Fibroblast of peridontal ligament (primary cell): ENCODE data around the gene RHNO1.
A peak's percentile ranks its signal among the peaks of the same experiment; 100 is the strongest.

Source experiments
- DNase-seq: peaks from one replicate; pipeline ENCODE4 v3.0.0-alpha.2; 2010; ENCODE audit errors: extremely low read depth

The RHNO1 gene

DNA sequence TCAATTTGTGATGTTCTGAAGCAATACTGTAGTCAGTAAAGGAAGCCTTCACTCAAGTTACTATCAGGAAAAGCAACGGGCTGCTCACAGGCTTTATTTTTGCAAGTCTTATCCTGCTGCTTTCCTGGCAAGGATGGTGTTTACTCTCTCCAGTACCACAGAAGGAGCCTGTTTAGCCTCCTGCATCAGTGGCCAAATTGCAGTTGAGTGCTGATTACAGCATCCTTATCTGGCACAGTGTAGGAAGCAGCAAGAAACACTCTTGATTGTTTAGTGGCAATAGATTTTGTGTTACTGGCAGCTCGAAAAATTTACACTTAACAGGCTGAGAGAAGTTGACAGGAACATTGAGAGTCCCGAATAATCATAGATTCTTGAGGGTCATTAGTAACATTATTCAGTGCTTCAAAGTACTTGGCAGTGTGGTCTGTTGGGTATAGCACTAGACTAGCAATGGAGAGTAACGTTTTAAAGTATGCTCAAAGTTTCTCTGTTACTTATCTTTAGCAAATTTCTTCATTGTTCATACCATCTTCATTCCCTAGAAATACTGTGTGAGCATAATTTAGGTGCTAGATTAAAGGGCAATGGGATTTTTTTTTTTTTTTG lies 25.4 kb downstream of the RHNO1 start:
- peak; percentile 71 for DNase-seq

DNA sequence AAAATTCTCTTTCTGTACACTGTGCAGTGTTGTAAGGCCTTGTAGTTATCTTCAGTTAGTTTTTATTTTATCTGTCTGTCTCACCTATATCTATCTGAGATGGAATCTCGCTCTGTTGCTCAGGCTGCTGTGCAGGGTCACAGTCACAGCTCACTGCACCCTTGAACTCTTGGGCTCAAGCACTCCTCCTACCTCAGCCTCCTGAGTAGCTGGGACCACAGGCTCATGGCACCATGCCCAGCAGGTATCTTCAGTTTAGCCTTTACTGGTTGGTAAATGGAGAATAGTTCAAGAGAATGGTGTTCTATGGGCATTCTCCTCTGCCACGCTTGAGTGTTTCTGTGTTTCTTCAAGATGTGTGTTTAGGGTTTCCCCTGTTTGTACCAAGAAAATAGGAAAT lies 27.2 kb downstream of the RHNO1 start:
- DNase-seq: no peak

DNA sequence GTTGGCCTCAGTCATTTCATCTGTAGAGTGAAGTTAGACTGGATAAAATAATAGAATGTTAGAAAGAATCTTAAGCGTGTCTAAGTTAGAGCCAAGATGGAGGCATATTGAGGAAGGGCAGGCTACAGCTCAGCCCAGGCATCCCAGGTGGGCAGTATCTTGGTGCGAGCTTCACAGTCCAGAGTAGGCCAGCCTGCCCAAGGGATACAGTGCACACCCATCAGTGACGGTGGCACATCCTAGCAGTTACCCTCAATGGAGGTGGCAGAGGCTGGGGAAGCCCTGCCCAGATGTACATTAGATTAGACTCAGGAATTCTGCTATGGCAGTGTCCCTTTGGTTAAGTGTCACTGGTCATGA lies 35.2 kb downstream of the RHNO1 start:
- DNase-seq: no peak

DNA sequence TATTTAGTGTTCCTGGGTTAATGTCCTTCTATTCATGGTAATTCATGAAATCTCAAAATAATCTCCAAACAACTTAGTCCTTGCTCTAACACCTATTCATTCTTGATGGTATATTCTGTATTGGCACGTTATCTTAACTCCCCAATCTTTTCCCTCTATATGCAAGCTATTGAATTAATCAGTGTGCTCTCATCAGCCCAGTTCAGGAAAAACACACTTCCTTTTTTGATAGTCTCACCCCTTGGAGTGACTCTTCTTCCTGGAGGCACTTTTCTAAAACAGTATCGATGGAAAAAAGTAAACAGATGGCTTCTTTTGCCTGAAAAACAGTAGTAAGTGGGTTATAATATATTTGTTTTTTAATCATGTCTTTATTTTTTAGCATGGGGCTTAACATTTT lies 42.2 kb downstream of the RHNO1 start:
- DNase-seq: no peak

DNA sequence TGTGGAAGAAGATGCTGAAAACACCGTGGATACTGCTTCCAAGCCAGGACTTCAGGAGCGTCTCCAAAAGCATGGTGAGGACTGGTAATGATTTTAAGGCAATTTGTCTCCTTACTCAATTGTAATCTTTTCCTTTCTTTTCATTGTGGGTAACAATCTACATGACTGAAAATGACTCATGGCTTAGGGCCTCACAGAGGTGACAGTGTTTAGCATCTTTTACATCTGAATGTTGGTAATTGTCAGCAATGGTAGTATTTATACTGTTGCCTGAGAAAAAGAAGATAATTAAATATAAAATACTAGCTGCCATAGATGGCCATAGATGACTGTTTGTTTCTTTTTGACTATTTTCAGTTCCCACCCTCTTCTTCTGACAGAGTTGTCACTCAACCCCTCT lies 45.3 kb downstream of the RHNO1 start:
- no peak for DNase-seq

DNA sequence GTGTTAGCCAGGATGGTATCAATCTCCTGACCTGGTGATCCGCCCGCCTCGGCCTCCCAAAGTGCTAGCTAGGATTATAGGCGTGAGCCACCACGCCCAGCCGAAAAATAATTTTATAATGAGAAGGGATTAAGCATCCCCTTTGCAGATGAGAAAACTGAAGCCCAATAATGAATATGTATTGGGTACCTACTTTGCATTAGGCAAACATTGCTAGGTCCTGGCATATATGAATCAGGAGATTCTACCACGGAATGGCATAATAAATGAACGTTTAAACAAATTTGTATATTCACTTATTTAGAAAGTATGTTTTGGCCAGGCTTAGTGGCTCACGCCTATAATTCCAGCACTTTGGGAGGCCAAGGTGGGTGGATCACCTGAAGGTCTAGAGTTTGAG lies 46.0 kb downstream of the RHNO1 start:
- DNase-seq: no peak

DNA sequence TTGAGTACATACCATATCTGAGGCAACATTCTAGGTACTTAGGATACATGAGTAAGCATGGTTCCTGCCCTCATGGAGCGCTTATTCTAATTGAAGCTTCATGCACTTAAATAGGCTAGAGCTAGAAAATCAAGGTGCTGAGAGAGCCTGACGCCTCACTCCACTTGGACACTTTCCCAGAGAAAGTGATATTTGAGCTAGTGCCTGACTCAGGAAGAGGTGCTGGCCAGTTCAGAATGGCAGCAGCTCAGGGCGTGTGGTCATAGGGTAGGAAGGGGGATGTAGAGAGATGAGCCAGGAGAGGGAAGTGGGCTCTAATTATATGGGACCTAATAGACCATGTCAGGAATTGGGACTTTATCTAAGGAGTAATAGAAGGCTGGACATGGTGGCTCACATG lies 47.0 kb downstream of the RHNO1 start:
- DNase-seq: peak; percentile 35

DNA sequence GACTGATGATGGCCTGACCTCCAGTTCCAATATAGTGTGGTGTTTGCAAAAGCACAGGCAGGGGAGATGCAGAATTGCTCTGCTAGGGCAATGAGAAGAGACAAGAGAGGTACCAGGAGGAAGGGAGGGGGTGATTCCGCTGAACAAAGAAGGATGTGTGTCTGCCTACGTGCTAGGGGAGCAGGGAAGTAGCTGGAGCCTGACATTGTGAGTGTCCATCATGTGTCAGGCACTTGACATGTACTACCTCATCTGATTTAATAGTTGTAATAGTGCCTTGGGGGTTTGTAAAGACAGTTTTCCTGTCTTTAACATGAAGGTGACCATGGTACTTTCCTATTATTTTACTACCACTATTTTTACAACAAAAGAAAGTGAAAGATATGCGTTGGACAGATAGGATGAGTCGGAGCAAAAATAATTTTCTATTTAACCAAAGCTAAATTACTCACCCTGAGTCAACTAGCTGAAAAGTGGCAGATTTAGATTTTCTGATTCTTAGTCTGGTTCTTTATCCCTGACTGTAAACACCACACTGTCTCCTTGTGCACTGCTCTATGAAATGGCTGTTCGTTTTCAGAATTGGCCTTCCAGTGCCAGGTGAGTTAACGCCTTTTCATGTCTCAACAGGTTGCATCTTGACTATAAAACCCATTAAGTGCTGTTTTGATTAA lies 48.4 kb downstream of the RHNO1 start:
- peak; percentile 13 for DNase-seq

DNA sequence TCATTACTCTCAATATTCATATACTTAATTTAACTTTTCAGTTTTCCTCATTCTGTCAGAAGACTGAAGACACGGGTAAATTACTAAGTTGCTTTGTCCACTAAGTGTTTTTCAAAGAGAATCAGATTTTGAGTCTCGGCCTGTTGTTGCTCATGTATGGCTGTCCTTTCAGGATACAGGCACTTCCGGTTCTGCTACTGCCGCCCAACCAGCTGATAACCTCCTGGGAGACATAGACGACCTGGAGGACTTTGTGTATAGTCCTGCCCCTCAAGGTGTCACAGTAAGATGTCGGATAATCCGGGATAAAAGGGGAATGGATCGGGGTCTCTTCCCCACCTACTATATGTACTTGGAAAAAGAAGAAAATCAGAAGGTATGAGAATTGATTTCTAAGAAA lies 53.8 kb downstream of the RHNO1 start:
- no peak for DNase-seq

DNA sequence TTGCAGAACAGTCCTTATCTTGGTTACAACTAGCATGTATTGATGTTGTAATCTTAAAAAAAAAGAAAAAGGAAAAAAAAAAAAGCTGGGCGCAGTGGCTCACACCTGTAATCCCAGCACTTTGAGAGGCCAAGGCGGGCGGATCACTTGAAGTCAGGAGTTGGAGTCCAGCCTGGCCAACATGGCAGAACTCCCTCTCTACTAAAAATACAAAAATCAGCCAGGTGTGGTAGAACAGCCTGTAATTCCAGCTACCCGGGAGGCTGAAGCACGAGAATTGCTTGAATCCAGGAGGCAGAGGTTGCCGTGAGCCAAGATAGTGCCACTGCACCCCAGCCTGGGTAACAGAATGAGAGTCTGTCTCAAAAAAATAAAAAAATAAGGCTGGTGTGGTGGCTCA lies 56.6 kb downstream of the RHNO1 start:
- DNase-seq: no peak

DNA sequence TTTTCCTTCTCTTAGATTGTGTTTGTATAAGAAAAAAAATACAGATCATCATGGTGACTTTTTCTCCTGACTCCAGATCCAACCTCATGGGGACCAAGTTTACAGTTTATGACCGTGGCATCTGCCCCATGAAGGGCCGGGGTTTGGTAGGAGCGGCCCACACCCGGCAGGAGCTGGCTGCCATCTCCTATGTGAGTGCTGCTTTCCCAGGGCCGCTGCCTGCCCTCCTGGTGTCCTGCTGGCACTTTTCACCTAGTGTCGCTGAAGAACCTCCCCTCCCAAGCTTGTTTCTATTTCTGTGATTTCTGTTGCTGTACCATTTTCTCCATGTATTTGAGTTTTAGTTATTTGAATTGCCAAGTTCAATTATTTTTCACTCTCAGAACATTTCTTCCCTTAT lies 57.3 kb downstream of the RHNO1 start:
- DNase-seq: no peak

DNA sequence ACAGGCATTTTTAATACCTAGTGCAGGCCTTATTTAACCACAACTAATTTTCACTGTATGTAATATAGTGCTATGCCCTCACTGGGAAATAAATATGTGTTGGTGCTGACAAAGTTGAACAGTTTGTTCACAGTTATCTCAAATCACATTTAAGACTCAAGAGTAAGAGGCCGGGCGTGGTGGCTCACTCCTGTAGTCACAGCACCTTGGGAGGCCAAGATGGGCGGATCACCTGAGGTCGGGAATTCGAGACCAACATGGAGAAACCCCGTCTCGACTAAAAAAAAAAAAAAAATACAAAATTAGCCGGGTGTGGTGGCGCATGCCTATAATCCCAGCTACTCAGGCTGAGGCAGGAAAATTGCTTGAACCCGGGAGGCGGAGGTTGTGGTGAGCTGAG lies 59.3 kb downstream of the RHNO1 start:
- DNase-seq: no peak

DNA sequence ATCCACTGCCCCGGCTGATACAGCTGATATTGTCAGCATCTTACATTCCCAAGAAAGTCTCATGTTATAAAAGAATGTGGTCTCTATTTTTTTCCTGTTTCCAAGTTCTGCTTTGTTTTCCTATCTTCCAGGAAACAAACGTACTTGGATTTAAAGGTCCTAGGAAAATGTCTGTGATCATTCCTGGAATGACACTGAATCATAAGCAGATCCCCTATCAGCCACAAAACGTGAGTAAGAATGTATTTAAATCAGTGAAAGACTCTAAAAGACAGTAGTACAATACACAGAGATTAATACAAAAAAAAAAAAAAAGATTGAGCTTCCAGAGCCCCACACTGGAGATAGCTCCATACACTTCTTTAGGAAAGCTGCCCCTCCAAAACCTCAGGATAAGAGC lies 60.5 kb downstream of the RHNO1 start:
- no peak for DNase-seq
